ENCODE results near the gene ZNF609.

GRCh38 chr15:64730151-64730550 is 269.8 kb downstream of the ZNF609 start:
- TF ChIP-seq EZH2 (IDR thresholded peaks at IDR 0.05; ENCODE audit: low read length, unreplicated experiment) (no peak), CTCF (conservative IDR thresholded peaks at IDR 0.05; ENCODE audit: low read depth, low read length) (no peak)
